Endothelial cell of umbilical vein (primary cell): ENCODE measurements around the gene OPCML. TPM values are rescaled to one million over a fixed set of nuclear protein-coding genes. Genes with fewer than 3 reads are reported as not detected.

Source experiments
- BruUV-seq: library from RNA; stranded (reverse); fragments of 400-500 nt; replicated peaks from 2 replicates; lab custom pipeline; 2021; lab: Mats Ljungman, UMichigan
- CTCF ChIA-PET: fragments of 300-600, 350-600 bp; sonication (Branson Sonifier 250); formaldehyde crosslinking; loops from one replicate; lab custom pipeline; 2021; ENCODE audit warnings: antibody characterized with exemption, inconsistent platforms; lab: Charles Lee
- POLR2A ChIA-PET: fragments of 300-600, 350-600 bp; sonication (Branson Sonifier 250); formaldehyde crosslinking; loops from one replicate; lab custom pipeline; 2021; ENCODE audit warnings: antibody characterized with exemption, inconsistent platforms; lab: Charles Lee
- DNase-seq: peaks from one replicate; pipeline ENCODE4 v3.0.0-alpha.2; 2011; ENCODE audit warnings: low read depth, low spot score
- FAIRE-seq: peaks from 2 replicates; lab custom pipeline; 2011; peaks lifted over from hg19 to GRCh38; lab: Jason Lieb, UNC
- H2AFZ ChIP-seq: 2 replicates; pipeline ENCODE4 v1.6.0; 2012; ENCODE audit warnings: low read depth, low read length, control low read depth, inconsistent platforms
- H3K27ac ChIP-seq: 2 replicates; pipeline ENCODE4 v1.5.1; 2011; ENCODE audit warnings: low read depth, mild to moderate bottlenecking, control low read depth, low read length, moderate library complexity; ENCODE audit not compliant: insufficient read depth
- H3K27me3 ChIP-seq, 2 experiments: 2 replicates each; pipeline versions ENCODE4 v1.6.0 to v1.6.1; 2011; ENCODE audit warnings: low read length in 2 of 2, mixed read lengths in 1 of 2; ENCODE audit not compliant: control insufficient read depth in 2 of 2, insufficient read depth in 2 of 2
- H3K36me3 ChIP-seq, 2 experiments: 2 replicates in 1 of 2; 3 replicates in 1 of 2; pipeline ENCODE4 v1.5.1; 2011; ENCODE audit warnings: low read length in 2 of 2, mild to moderate bottlenecking in 1 of 2, moderate library complexity in 1 of 2; ENCODE audit not compliant: control insufficient read depth in 2 of 2, insufficient read depth in 2 of 2; ENCODE audit errors: extremely low read depth in 1 of 2
- H3K4me1 ChIP-seq: 3 replicates; pipeline ENCODE4 v1.5.1; 2011; ENCODE audit warnings: mild to moderate bottlenecking, low read length; ENCODE audit not compliant: control insufficient read depth, insufficient read depth; ENCODE audit errors: extremely low read depth
- H3K4me2 ChIP-seq: 2 replicates; pipeline ENCODE4 v1.6.1; 2011; ENCODE audit warnings: low read length, control low read depth, mixed read lengths; ENCODE audit not compliant: insufficient read depth
- H3K4me3 ChIP-seq, 3 experiments: fragments of 200-600 bp in 1 of 3; sonication (generic), shearing (Covaris generic) in 1 of 3; replicated peaks in 1 of 3; 2 replicates each; pipeline ENCODE4 v1.5.1; 2011 to 2016; ENCODE audit warnings: control low read depth in 3 of 3, low read length in 3 of 3, mild to moderate bottlenecking in 2 of 3, inconsistent platforms in 1 of 3, low read depth in 1 of 3, moderate library complexity in 1 of 3; ENCODE audit not compliant: insufficient read depth in 1 of 3
- H3K79me2 ChIP-seq: 2 replicates; pipeline ENCODE4 v1.6.0; 2012; ENCODE audit warnings: low read length, inconsistent platforms; ENCODE audit not compliant: control insufficient read depth, insufficient read depth
- H3K9ac ChIP-seq: replicated peaks from 2 replicates; pipeline ENCODE3; 2011; ENCODE audit warnings: low read length, control low read depth; ENCODE audit not compliant: insufficient read depth; ENCODE audit errors: extremely low read depth
- H3K9me1 ChIP-seq: replicated peaks from 3 replicates; pipeline ENCODE4 v1.6.0; 2011; ENCODE audit warnings: mild to moderate bottlenecking, low read length; ENCODE audit not compliant: control insufficient read depth, insufficient read depth; ENCODE audit errors: extremely low read depth
- H3K9me3 ChIP-seq: replicated peaks from 2 replicates; pipeline ENCODE4 v1.5.1; 2012; ENCODE audit warnings: low read length, inconsistent platforms; ENCODE audit not compliant: control insufficient read depth, insufficient read depth
- H4K20me1 ChIP-seq: replicated peaks from 2 replicates; pipeline ENCODE3; 2011; ENCODE audit warnings: mild to moderate bottlenecking, low read length; ENCODE audit not compliant: control insufficient read depth, insufficient read depth; ENCODE audit errors: extremely low read depth
- EZH2 ChIP-seq: IDR thresholded peaks from 2 replicates; pipeline ENCODE4 v1.6.1; 2012; ENCODE audit warnings: borderline replicate concordance, low read depth, mild to moderate bottlenecking, moderate library complexity, low read length, inconsistent platforms; ENCODE audit not compliant: severe bottlenecking
- FOS ChIP-seq: IDR thresholded peaks from 2 replicates; pipeline ENCODE4 v1.6.1; 2011; ENCODE audit warnings: mild to moderate bottlenecking, low read length, moderate library complexity, borderline replicate concordance; ENCODE audit not compliant: insufficient read depth
- GATA2 ChIP-seq: IDR thresholded peaks from 2 replicates; pipeline ENCODE4 v1.7.0; 2011; ENCODE audit warnings: low read depth, mild to moderate bottlenecking, moderate library complexity, mixed read lengths, low read length; ENCODE audit not compliant: insufficient read length, insufficient read depth
- JUN ChIP-seq: IDR thresholded peaks from 2 replicates; pipeline ENCODE4 v1.6.1; 2011; ENCODE audit warnings: borderline replicate concordance, low read depth; ENCODE audit not compliant: insufficient read length, insufficient read depth
- MYC ChIP-seq: IDR thresholded peaks from one replicate; pipeline ENCODE4 v1.6.1; 2011; ENCODE audit warnings: mild to moderate bottlenecking, low read depth, low read length
- POLR2A ChIP-seq: IDR thresholded peaks from 2 replicates; pipeline ENCODE4 v1.6.1; 2012; ENCODE audit warnings: low read depth, mild to moderate bottlenecking, control low read depth, low read length
- POLR2AphosphoS5 ChIP-seq: IDR thresholded peaks from 2 replicates; pipeline ENCODE4 v1.6.1; 2012; ENCODE audit warnings: low read depth, mild to moderate bottlenecking, control low read depth, low read length, moderate library complexity; ENCODE audit not compliant: insufficient read depth
- dilution Hi-C: fragments of 300-500 bp; cut with MboI; formaldehyde crosslinking; loops from one replicate; pipeline ENCODE4 v1.15.0; 2019; ENCODE audit warnings: low sequenced_read_pairs; ENCODE audit not compliant: extremely low pct_ligation_motif_present
- intact Hi-C: fragments of 100-400 bp; cut with micrococcal nuclease; formaldehyde crosslinking; loops from one replicate; pipeline ENCODE4 v1.10.0; 2022
- polyA plus RNA-seq, 4 experiments: library from polyadenylated mRNA; depleted of rRNA in 3 of 4; stranded (reverse) in 3 of 4; unstranded in 1 of 4; fragments of >200 nt; gene quantifications; 2 replicates each; pipeline versions ENCODE4 v1.2.1 to v1.2.3, GENCODE V29; 2011 to 2012; ENCODE audit warnings: missing spikeins in 1 of 4
- total RNA-seq: library from RNA; stranded (reverse); gene quantifications from 2 replicates; pipeline ENCODE4 v1.2.3, GENCODE V29; 2021
- TF ChIP-seq, protein P1 (sequence below), 2 donors: IDR thresholded peaks; 1 replicate in 1 of 2; 2 replicates in 1 of 2; pipeline ENCODE4 v1.5.1; 2011; ENCODE audit warnings: low read length in 2 of 2, mild to moderate bottlenecking in 2 of 2, moderate library complexity in 2 of 2, control low read depth in 1 of 2, inconsistent platforms in 1 of 2, low read depth in 1 of 2; ENCODE audit not compliant: insufficient read depth in 1 of 2; ENCODE audit errors: extremely low read depth in 1 of 2
- TF ChIP-seq, protein P2 (sequence below): IDR thresholded peaks from 2 replicates; pipeline ENCODE4 v1.6.1; 2011; ENCODE audit not compliant: insufficient read depth, insufficient read length

OPCML gene
- total and polyA plus RNA-seq, 2 donors (not counting 3 experiments of a cell fraction or from before 2014, with no cell fraction given): not detected

DNA sequence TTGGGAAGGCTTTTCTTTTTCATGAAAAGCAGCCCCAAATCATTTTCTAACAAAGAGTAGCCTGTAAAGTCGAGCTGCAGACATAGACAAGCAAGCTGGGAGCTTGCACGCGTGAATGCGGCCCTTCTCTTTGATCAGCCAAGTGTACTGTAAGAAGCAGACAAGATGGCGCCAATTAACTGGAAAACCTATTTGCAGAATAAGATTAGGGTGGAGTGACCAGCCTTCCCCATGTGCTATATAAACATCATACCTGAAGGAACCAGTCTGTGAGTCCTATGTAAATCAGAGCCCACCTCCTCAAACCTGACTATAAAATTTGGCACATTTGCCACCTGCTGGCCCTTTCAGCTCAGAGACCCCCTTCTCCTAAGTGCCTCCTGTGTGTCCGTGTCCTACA lies 982.7 kb downstream of the OPCML start:
- H3K9ac ChIP-seq: no peak overlapping the region
- no peaks in the 10 kb centered on the region for H3K79me2 ChIP-seq
- CTCF ChIA-PET: no interaction called here
- no peak overlapping the region for H3K4me3 ChIP-seq
- no peaks in the 10 kb centered on the region for H4K20me1 ChIP-seq
- no peaks in the 10 kb centered on the region for H3K27me3 ChIP-seq
- no peak overlapping the region for H2AFZ ChIP-seq
- no TSS peak for BruUV-seq
- peaks cover 2% of the 10 kb centered on the region for H3K9me3 ChIP-seq
- no peaks in the 10 kb centered on the region for H3K36me3 ChIP-seq
- POLR2A ChIA-PET: no interaction called here
- dilution Hi-C loops (no loop called here), intact Hi-C loops (no loop called here)
- H3K27ac ChIP-seq: no peak overlapping the region
- no peaks in the 10 kb centered on the region for H3K9me1 ChIP-seq
- no peak for FAIRE-seq
- TF ChIP-seq, protein P1, sequence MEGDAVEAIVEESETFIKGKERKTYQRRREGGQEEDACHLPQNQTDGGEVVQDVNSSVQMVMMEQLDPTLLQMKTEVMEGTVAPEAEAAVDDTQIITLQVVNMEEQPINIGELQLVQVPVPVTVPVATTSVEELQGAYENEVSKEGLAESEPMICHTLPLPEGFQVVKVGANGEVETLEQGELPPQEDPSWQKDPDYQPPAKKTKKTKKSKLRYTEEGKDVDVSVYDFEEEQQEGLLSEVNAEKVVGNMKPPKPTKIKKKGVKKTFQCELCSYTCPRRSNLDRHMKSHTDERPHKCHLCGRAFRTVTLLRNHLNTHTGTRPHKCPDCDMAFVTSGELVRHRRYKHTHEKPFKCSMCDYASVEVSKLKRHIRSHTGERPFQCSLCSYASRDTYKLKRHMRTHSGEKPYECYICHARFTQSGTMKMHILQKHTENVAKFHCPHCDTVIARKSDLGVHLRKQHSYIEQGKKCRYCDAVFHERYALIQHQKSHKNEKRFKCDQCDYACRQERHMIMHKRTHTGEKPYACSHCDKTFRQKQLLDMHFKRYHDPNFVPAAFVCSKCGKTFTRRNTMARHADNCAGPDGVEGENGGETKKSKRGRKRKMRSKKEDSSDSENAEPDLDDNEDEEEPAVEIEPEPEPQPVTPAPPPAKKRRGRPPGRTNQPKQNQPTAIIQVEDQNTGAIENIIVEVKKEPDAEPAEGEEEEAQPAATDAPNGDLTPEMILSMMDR (IDR thresholded peaks at IDR 0.05; ENCODE audit: extremely low read depth in 1 of 2, insufficient read depth in 1 of 2, low read depth in 1 of 2, low read length in 2 of 2): no peak
- TF ChIP-seq POLR2A: no peak
- TF ChIP-seq JUN: no peak
- TF ChIP-seq, protein P2, sequence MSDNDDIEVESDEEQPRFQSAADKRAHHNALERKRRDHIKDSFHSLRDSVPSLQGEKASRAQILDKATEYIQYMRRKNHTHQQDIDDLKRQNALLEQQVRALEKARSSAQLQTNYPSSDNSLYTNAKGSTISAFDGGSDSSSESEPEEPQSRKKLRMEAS: no peak
- TF ChIP-seq FOS: no peak
- TF ChIP-seq EZH2: no peak
- no peak for DNase-seq
- no peak overlapping the region for H3K4me2 ChIP-seq
- no peaks in the 10 kb centered on the region for H3K4me1 ChIP-seq

GRCh38 chr11:132549001-132549400 lies 983.3 kb downstream of the OPCML start:
- Histone ChIP-seq H3K9me3 (peaks cover 2% of the 10 kb centered on the region), H3K27ac (no peak overlapping the region), H3K9me1 (no peaks in the 10 kb centered on the region), H3K27me3 (no peaks in the 10 kb centered on the region), H3K36me3 (no peaks in the 10 kb centered on the region), H2AFZ (no peak overlapping the region), H4K20me1 (no peaks in the 10 kb centered on the region), H3K4me2 (no peak overlapping the region), H3K79me2 (no peaks in the 10 kb centered on the region), H3K9ac (no peak overlapping the region), H3K4me3 (no peak overlapping the region), H3K4me1 (no peaks in the 10 kb centered on the region)
- ChIA-PET CTCF (no interaction called here), POLR2A (no interaction called here)
- no TSS peak for BruUV-seq
- DNase-seq: no peak
- TF ChIP-seq MYC: no peak
- TF ChIP-seq, protein P1 (IDR thresholded peaks at IDR 0.05; ENCODE audit: extremely low read depth in 1 of 2, insufficient read depth in 1 of 2, low read depth in 1 of 2, low read length in 2 of 2): no peak
- no peak for TF ChIP-seq POLR2AphosphoS5
- TF ChIP-seq, protein P2: no peak
- TF ChIP-seq GATA2: no peak
- no peak for TF ChIP-seq FOS
- TF ChIP-seq POLR2A: no peak
- TF ChIP-seq JUN: no peak
- TF ChIP-seq EZH2: no peak
- intact Hi-C loops (no loop called here), dilution Hi-C loops (no loop called here)
- FAIRE-seq: no peak
